Gastroesophageal sphincter (tissue), 4 donors: ENCODE measurements around the gene SLC6A13. TPM values are rescaled to one million over a fixed set of nuclear protein-coding genes. Genes with fewer than 3 reads are reported as not detected.
"Not testable (repeated sequence)": the region's sequence is repeated elsewhere in the genome, so short reads cannot be mapped to it uniquely, and the experiment has no call there.

Experiments used
- ATAC-seq: fragments of 150-250 bp; one replicate; pipeline ENCODE4 v1.9.1; 2016; ENCODE audit warnings: mild to moderate bottlenecking, moderate library complexity
- H3K27ac ChIP-seq, 4 donors: fragments of 200-600 bp; sonication (generic) in 3 of 4; 1 replicate in 3 of 4; 2 replicates in 1 of 4; pipeline ENCODE4 v1.5.1; 2016 to 2019
- H3K27me3 ChIP-seq: fragments of 200-600 bp; sonication (generic); one replicate; pipeline ENCODE4 v1.5.1; 2019
- H3K36me3 ChIP-seq, 2 donors: fragments of 200-600 bp; sonication (generic); one replicate each; pipeline ENCODE4 v1.5.1; 2019; ENCODE audit warnings: control low read depth in 1 of 2
- H3K4me1 ChIP-seq, 3 donors: fragments of 200-600 bp; sonication (generic); 1 replicate in 2 of 3; 2 replicates in 1 of 3; pipeline ENCODE4 v1.5.1; 2016 to 2019; ENCODE audit warnings: control low read depth in 2 of 3
- H3K4me3 ChIP-seq, 2 donors: fragments of 200-600 bp; sonication (generic); one replicate each; pipeline ENCODE4 v1.5.1; 2019; ENCODE audit warnings: mild to moderate bottlenecking in 1 of 2, moderate library complexity in 1 of 2
- H3K9me3 ChIP-seq, 3 donors: fragments of 200-600 bp; sonication (generic); one replicate each; pipeline ENCODE4 v1.5.1; 2017 to 2019; ENCODE audit warnings: control low read depth in 2 of 3
- CTCF ChIP-seq, 4 experiments: fragments of 200-600 bp in 2 of 4; fragments of 450-650 bp in 2 of 4; sonication (generic) in 1 of 4; IDR thresholded peaks; one replicate each; pipeline ENCODE4 v1.5.1; 2017 to 2019; ENCODE audit warnings: antibody characterized with exemption in 4 of 4, mild to moderate bottlenecking in 2 of 4, moderate library complexity in 2 of 4
- EP300 ChIP-seq: sonication (generic); formaldehyde crosslinking; IDR thresholded peaks from one replicate; pipeline ENCODE4 v1.6.1; 2017; ENCODE audit warnings: antibody characterized with exemption, mild to moderate bottlenecking
- POLR2A ChIP-seq, 2 donors: fragments of 450-650 bp; IDR thresholded peaks; one replicate each; pipeline ENCODE4 v1.6.1; 2017; ENCODE audit warnings: antibody characterized with exemption in 2 of 2, mild to moderate bottlenecking in 2 of 2, moderate library complexity in 1 of 2
- POLR2AphosphoS5 ChIP-seq: sonication (generic); formaldehyde crosslinking; IDR thresholded peaks from one replicate; pipeline ENCODE4 v1.6.1; 2017; ENCODE audit warnings: antibody characterized with exemption
- WGBS, 2 donors: methylation state at CpG; one replicate each; pipeline ENCODE4 v1.1.5; 2018; ENCODE audit warnings: low coverage in 1 of 2; 5-methylcytosine and 5-hydroxymethylcytosine counted together
- total RNA-seq, 4 donors: library from RNA; depleted of rRNA; stranded (reverse); fragments of >200 nt; gene quantifications; one replicate each; pipeline ENCODE4 v1.1.0, GENCODE V29; 2016

The SLC6A13 gene
- total RNA-seq, 4 donors from 2014 or later, result not detected

- Histone ChIP-seq H3K4me1 (no peaks in the 10 kb centered on the region), H3K27ac (no peak overlapping the region), H3K4me3 (no peak overlapping the region), H3K36me3 (no peaks in the 10 kb centered on the region), H3K27me3 (peaks cover 21% of the 10 kb centered on the region), H3K9me3 (peaks cover 0 to 28% (median 0%) of the 10 kb centered on the region in 3 donors)
- WGBS, 2 donors, result 65 to 78% methylated on average over 11 to 18 of the region's 19 CpGs
- ATAC-seq, result no peak
- TF ChIP-seq POLR2A (IDR thresholded peaks at IDR 0.05) (no peak), EP300 (no peak), POLR2AphosphoS5 (no peak), CTCF (IDR thresholded peaks at IDR 0.05) (no peak)
Measured at GRCh38 chr12:238736-239398, 23.8 kb downstream of the SLC6A13 start.

DNA sequence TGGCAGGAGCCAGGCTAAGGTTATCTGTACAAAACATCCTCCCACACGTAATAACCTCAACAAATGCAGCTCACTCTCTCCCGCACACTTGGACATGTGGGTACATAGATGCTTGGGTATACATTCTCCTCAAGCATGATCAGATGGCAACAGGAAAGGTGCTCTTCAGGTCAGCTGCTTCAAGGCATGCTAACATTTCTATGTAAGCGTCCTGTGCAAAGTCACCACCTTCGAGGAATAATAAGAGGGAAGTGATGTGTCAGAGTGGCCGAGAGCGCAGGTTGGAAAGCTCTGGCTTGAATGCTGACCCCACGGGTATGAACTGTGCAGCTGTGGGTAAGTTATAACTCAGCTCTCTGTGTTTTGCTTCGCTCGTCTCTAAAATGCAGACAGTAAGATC, 24.5 kb downstream of the SLC6A13 start:
- Histone ChIP-seq H3K4me1 (no peaks in the 10 kb centered on the region), H3K4me3 (no peak overlapping the region), H3K27ac (no peak overlapping the region), H3K36me3 (no peaks in the 10 kb centered on the region), H3K9me3 (peaks cover 0 to 28% (median 0%) of the 10 kb centered on the region in 3 donors), H3K27me3 (peaks cover 22% of the 10 kb centered on the region)
- ATAC-seq, result no peak
- no peak for TF ChIP-seq CTCF (IDR thresholded peaks at IDR 0.05)
- no peak for TF ChIP-seq POLR2AphosphoS5
- TF ChIP-seq POLR2A (IDR thresholded peaks at IDR 0.05), result no peak
- TF ChIP-seq EP300, result no peak
- 75 to 78% methylated on average over 7 to 9 of the region's 9 CpGs for WGBS, 2 donors

DNA sequence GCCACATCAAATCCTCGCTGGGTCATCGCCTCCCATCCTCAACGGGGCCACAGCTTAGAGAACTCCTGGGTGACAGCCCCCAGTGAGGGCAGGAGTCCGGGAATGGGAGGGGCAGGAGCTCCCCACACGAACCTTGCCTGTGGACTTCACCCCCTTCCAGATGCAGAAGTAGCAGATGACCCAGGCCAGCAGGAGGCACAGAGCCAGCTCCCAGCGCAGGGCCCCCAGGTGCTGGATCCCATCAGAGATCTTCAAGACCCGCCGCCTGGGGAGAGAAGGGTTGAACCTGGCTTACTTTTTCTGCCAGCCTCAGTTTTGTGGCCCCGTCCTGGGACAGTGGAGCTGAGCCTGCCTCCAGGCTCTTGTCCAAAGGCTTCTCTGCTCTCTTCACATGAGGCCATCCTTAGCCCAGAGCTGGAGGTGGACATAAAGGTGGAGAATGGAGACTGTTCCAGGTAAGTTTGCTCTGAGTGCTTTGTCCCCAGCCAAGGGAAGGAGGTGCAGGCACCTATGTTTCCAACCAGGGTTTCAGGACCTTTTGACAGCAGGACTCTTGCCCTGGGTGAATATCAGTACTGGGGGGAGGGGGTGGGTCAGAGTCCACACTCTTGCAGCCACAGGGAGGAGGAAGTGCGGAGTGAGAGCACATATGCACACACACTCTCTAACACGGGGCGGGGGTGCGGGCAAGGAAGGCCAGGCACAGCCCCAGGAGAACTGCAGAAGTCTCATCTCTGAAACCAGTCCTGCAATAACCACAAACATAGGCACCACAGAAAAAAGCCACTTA, 25.4 kb downstream of the SLC6A13 start:
- WGBS, 2 donors, result 81% methylated on average over 8 of the region's 13 CpGs; no CpG with 5 or more reads in 1 of the 2 donors
- Histone ChIP-seq H3K27ac (no peak overlapping the region), H3K9me3 (peaks cover 0 to 28% (median 0%) of the 10 kb centered on the region in 3 donors), H3K36me3 (no peaks in the 10 kb centered on the region), H3K4me1 (no peaks in the 10 kb centered on the region), H3K27me3 (peaks cover 22% of the 10 kb centered on the region), H3K4me3 (no peak overlapping the region)
- no peak for TF ChIP-seq CTCF (IDR thresholded peaks at IDR 0.05)
- TF ChIP-seq EP300, result no peak
- no peak for TF ChIP-seq POLR2AphosphoS5
- TF ChIP-seq POLR2A (IDR thresholded peaks at IDR 0.05), result no peak
- no peak for ATAC-seq

GRCh38 chr12:236445-236844, 26.2 kb downstream of the SLC6A13 start:
- no peak overlapping the region for H3K27ac ChIP-seq
- no peak overlapping the region for H3K4me3 ChIP-seq
- H3K36me3 ChIP-seq, result no peaks in the 10 kb centered on the region
- no peaks in the 10 kb centered on the region for H3K4me1 ChIP-seq
- H3K9me3 ChIP-seq, result peaks cover 0 to 28% (median 0%) of the 10 kb centered on the region in 3 donors
- TF ChIP-seq CTCF (IDR thresholded peaks at IDR 0.05) (no peak), POLR2AphosphoS5 (no peak), POLR2A (IDR thresholded peaks at IDR 0.05) (no peak), EP300 (no peak)
- 77 to 87% methylated on average over 3 of the region's 3 CpGs for WGBS, 2 donors
- no peak for ATAC-seq
- peaks cover 22% of the 10 kb centered on the region for H3K27me3 ChIP-seq

GRCh38 chr12:235967-236366, 26.7 kb downstream of the SLC6A13 start:
- WGBS, 2 donors, result 80 to 100% methylated on average over 4 of the region's 4 CpGs
- not testable (repeated sequence) for H3K4me1 ChIP-seq, H3K27ac ChIP-seq, H3K36me3 ChIP-seq, ATAC-seq, H3K4me3 ChIP-seq
- Histone ChIP-seq H3K27me3 (peaks cover 22% of the 10 kb centered on the region), H3K9me3 (peaks cover 0 to 28% (median 0%) of the 10 kb centered on the region in 3 donors)
